GM12875 (cell line): ENCODE results near the gene MPC1.
"Not testable (repeated sequence)": the region's sequence is repeated elsewhere in the genome, so short reads cannot be mapped to it uniquely, and the experiment has no call there.

Experiments
- H3K4me3 ChIP-seq: one replicate; pipeline ENCODE4 v1.5.1; 2011; ENCODE audit warnings: low read depth, low read length, control low read depth
- TF ChIP-seq, protein P1 (sequence below): IDR thresholded peaks from 2 replicates; pipeline ENCODE4 v1.5.1; 2011; ENCODE audit warnings: low read depth, mild to moderate bottlenecking, control low read depth, inconsistent platforms, low read length, moderate library complexity, borderline replicate concordance; ENCODE audit not compliant: insufficient read depth

Gene MPC1

DNA sequence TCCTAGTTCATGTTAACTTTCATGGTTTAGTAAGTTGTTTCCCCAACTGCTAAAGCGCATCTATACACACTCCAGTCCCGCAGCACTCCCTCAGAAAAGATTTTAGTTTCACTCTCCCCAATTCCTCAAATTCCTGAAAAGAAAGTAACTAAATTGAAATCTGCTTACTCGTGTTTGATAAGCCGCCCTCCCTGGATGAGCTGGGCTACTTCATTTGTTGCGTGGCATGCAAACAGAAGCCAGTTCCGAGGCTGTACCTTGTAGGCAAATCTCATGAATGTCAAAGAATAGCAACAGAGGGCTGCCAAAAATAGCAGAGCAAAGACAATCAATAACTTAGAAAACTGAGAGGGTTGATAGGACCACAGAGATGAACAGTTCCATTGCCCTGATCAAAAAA is 16.9 kb downstream of the MPC1 start:
- TF ChIP-seq, protein P1, sequence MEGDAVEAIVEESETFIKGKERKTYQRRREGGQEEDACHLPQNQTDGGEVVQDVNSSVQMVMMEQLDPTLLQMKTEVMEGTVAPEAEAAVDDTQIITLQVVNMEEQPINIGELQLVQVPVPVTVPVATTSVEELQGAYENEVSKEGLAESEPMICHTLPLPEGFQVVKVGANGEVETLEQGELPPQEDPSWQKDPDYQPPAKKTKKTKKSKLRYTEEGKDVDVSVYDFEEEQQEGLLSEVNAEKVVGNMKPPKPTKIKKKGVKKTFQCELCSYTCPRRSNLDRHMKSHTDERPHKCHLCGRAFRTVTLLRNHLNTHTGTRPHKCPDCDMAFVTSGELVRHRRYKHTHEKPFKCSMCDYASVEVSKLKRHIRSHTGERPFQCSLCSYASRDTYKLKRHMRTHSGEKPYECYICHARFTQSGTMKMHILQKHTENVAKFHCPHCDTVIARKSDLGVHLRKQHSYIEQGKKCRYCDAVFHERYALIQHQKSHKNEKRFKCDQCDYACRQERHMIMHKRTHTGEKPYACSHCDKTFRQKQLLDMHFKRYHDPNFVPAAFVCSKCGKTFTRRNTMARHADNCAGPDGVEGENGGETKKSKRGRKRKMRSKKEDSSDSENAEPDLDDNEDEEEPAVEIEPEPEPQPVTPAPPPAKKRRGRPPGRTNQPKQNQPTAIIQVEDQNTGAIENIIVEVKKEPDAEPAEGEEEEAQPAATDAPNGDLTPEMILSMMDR = no peak
- H3K4me3 ChIP-seq = no peak overlapping the region

DNA sequence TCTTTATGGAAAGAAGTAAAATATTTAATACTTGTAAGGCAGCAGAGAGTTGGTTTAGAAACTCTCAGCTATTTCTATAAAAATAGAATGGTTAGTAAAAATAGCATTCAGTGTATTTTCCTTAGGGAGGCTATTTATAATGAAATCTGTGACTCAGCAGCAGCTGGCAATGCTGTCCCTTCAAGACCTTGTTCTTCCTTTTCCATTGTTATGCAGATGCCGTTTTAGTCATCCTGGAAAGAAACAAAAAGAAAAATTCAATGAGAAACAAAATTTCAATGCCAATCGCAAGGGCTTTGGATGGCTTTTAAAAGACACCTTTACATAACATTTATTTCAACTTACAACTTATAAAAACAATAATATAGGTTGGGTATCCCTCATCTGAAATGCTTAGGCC is 17.5 kb downstream of the MPC1 start:
- no peak overlapping the region for H3K4me3 ChIP-seq
- TF ChIP-seq, protein P1 = no peak

DNA sequence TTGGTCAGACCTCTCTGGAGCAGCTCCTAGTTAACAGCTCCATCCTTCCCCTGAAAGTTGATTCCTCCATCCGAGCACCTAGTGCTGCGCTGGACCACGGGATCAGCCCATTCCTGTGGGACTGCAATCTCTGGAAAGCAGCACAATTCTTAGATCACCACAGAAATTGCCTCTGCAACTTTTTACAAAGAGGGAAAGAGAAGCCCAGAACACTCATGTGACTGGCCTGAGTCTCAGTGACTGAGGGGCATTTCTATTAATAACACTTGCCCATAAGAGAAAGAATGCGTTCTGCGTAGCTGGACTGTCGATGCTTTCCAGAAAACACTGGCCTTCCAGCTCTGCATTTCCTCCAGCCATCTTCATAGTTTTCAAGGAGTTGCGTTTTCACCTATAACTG is 18.3 kb downstream of the MPC1 start:
- TF ChIP-seq, protein P1 = no peak
- H3K4me3 ChIP-seq = no peak overlapping the region

DNA sequence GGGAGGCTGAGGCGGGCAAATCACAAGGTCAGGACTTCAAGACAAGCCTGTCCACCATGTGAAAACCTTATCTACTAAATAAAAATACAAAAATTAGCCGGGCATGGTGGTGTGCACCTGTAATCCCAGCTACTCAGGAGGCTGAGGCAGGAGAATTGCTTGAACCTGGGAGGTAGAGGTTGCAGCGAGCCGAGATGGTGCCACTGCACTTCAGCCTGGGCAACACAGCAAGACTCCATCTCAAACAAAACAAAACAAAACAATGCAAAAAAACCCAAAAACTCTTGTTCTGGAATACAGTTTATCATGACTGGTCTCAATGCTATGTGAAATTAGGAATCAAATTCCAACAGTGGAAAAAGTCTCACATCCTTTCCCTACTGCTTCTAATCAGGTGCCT is 20.3 kb downstream of the MPC1 start:
- H3K4me3 ChIP-seq = not testable (repeated sequence)

DNA sequence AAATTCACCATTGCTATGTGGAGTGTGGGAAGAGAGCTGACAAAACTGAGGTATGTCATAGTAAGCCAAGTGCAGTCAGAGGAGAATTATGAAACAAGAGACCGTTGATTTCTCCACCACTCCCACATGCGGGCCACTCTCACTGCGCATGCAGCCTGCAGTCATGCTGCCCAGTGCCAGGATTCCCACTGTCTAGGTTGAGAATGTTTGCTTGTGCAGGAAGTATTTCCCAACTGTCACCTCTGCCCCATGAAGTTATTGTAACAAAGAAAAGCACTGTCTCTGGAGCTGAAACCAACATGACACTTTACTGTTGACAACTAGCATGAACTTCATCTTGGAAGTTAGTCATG is 21.7 kb downstream of the MPC1 start:
- TF ChIP-seq, protein P1 = no peak
- no peak overlapping the region for H3K4me3 ChIP-seq

DNA sequence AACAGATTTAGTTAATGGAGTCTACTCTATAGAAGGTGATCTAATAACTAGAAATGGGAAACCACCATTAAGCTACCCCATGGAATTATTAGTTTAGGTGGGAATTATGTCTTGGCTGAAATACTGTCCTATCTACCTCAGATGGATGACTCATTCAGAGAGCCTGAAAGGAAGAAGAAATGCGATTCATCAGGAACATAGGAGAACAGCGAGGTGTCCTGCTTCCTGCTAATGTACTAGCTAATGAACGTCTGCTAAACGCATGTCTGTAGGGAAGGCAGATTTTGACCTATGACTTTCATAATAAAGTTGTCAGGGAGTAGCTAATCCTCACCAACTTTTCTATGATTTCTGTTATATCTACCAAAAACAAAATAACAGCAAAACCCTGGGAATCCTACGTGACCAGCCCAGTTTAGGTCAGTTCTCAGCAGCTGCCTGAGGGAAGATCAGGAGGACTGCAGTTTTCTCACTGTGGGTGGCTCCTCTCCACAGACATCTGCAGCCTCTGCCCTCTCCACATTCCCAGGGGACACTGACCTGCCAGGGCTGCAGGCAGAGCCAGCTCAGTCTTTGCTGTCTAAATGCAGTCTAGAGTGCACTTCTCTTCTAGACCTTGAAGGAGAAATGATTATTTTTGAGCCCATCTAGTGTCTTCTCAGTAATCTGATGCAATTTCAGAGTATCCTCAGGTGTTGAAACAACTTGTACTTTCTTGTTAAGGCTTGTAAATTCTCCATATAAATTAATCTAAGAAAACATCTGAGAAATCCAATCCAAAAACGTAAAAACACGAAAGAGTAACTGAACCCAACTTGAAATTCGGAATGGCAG is 22.3 kb downstream of the MPC1 start:
- no peak overlapping the region for H3K4me3 ChIP-seq
- TF ChIP-seq, protein P1 = no peak

DNA sequence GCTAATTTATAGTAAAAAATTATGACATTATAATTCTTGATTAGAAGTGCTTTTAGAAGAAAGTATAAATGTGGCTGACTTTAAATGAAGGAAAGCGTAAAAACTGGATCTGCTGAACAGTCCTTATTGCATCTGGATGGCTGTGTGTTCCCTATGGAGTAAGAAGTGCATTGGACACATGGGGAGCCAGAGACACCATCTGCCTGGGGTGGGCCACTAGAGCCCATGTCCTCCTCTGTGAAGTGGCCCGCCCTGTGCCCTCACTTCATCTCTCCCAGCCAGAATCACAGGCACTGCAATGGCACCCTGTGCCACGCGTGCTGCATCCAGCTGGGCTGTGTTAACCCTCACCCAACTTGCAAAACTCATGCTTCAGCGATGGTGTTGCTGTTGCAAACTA is 27.2 kb downstream of the MPC1 start:
- H3K4me3 ChIP-seq = no peak overlapping the region
- TF ChIP-seq, protein P1 = no peak
